Spleen (tissue), 11 donors: ENCODE data around the gene BTG4. TPM values are rescaled to one million over a fixed set of nuclear protein-coding genes. Genes with fewer than 3 reads are reported as not detected.

Experiments used
- DNase-seq: peaks from one replicate; pipeline ENCODE4 v3.0.0-alpha.2; 2020
- H3K27ac ChIP-seq, 8 donors: fragments of 200-600 bp; sonication (generic) in 7 of 8; 1 replicate in 4 of 8; 2 replicates in 4 of 8; pipeline versions ENCODE4 v1.5.0 to v1.8.0; 2016 to 2021; ENCODE audit warnings: inconsistent platforms in 4 of 8, mild to moderate bottlenecking in 4 of 8, moderate library complexity in 1 of 8
- H3K27me3 ChIP-seq, 7 donors: fragments of 200-600 bp; sonication (generic) in 6 of 7; replicated peaks in 1 of 7; 1 replicate in 4 of 7; 2 replicates in 3 of 7; pipeline versions ENCODE4 v1.5.0 to v1.8.0; 2016 to 2021; ENCODE audit warnings: inconsistent platforms in 3 of 7, mild to moderate bottlenecking in 1 of 7
- H3K36me3 ChIP-seq, 6 donors: fragments of 200-600 bp; sonication (generic) in 5 of 6; 1 replicate in 4 of 6; 2 replicates in 2 of 6; pipeline versions ENCODE4 v1.5.0 to v1.8.0; 2016 to 2021; ENCODE audit warnings: inconsistent platforms in 2 of 6
- H3K4me1 ChIP-seq, 6 donors: fragments of 200-600 bp; sonication (generic) in 5 of 6; 1 replicate in 3 of 6; 2 replicates in 3 of 6; pipeline versions ENCODE4 v1.5.0 to v1.8.0; 2016 to 2021; ENCODE audit warnings: inconsistent platforms in 3 of 6
- H3K4me3 ChIP-seq, 8 donors: fragments of 200-600 bp; sonication (generic) in 7 of 8; 1 replicate in 4 of 8; 2 replicates in 4 of 8; pipeline versions ENCODE4 v1.5.0 to v1.8.0; 2016 to 2021; ENCODE audit warnings: inconsistent platforms in 4 of 8, mild to moderate bottlenecking in 4 of 8, moderate library complexity in 2 of 8
- H3K9me3 ChIP-seq, 8 donors: fragments of 200-600 bp; sonication (generic) in 7 of 8; 1 replicate in 4 of 8; 2 replicates in 4 of 8; pipeline versions ENCODE4 v1.5.0 to v1.8.0; 2016 to 2021; ENCODE audit warnings: inconsistent platforms in 4 of 8
- POLR2A ChIP-seq, 3 donors: fragments of 450-650 bp; IDR thresholded peaks; one replicate each; pipeline ENCODE4 v1.5.1; 2017; ENCODE audit warnings: antibody characterized with exemption in 3 of 3, mild to moderate bottlenecking in 1 of 3
- POLR2AphosphoS5 ChIP-seq, 3 donors: sonication (generic); formaldehyde crosslinking; IDR thresholded peaks; one replicate each; pipeline ENCODE4 v1.5.1; 2017; ENCODE audit warnings: antibody characterized with exemption in 3 of 3
- WGBS, 5 donors: extraction: QIAGEN DNeasy Blood & Tissue Kit in 3 of 5; methylation state at CpG; one replicate each; pipeline versions ENCODE4 v1.1.5 to v1.1.7; 2013 to 2018; 5-methylcytosine and 5-hydroxymethylcytosine counted together
- intact Hi-C: fragments of 100-400 bp; cut with DNase I; formaldehyde crosslinking; loops from one replicate; pipeline ENCODE4 v1.15.0; 2023; ENCODE audit warnings: low total_unique reads
- polyA plus RNA-seq, 3 donors: library from polyadenylated mRNA; stranded (reverse); fragments of 200-250 nt; gene quantifications; one replicate each; pipeline ENCODE4 v1.2.1, GENCODE V29; 2013
- total RNA-seq, 7 donors: library from RNA; depleted of rRNA in 3 of 7; stranded (reverse); fragments of >200 nt in 3 of 7; fragmentation: NEBNext Ultra II Directional in 4 of 7; extraction: Animal tissue kit (Norgen Biotek cat#: 25700) in 4 of 7; gene quantifications; one replicate each; pipeline versions ENCODE4 v1.1.0 to v1.2.1, GENCODE V29; 2016 to 2021
- TF ChIP-seq, protein P1 (sequence below), 11 experiments: fragments of 200-600 bp in 7 of 11; fragments of 450-650 bp in 4 of 11; sonication (generic) in 4 of 11; IDR thresholded peaks in 8 of 11; conservative IDR thresholded peaks in 3 of 11; 1 replicate in 7 of 11; 2 replicates in 4 of 11; pipeline versions ENCODE4 v1.4.0 to v1.8.0; 2016 to 2021; ENCODE audit warnings: antibody characterized with exemption in 11 of 11, inconsistent platforms in 4 of 11, mild to moderate bottlenecking in 1 of 11
- donor health status: healthy with polysubstance abuse.
- donor health status: DM: no; HTN: no; CAD: no; lungs with moderate emphysema.
- donor health status: DM: no; HTN: no; CAD: no.
- donor health status: Bipolar disorder and iron deficiency.
- donor health status: healthy.
- donor health status: DM: no; HTN: no; CAD: no.
- donor health status: DM: yes; HTN: yes; CAD: no.

Gene BTG4
- total and polyA plus RNA-seq, 10 donors = not detected

DNA sequence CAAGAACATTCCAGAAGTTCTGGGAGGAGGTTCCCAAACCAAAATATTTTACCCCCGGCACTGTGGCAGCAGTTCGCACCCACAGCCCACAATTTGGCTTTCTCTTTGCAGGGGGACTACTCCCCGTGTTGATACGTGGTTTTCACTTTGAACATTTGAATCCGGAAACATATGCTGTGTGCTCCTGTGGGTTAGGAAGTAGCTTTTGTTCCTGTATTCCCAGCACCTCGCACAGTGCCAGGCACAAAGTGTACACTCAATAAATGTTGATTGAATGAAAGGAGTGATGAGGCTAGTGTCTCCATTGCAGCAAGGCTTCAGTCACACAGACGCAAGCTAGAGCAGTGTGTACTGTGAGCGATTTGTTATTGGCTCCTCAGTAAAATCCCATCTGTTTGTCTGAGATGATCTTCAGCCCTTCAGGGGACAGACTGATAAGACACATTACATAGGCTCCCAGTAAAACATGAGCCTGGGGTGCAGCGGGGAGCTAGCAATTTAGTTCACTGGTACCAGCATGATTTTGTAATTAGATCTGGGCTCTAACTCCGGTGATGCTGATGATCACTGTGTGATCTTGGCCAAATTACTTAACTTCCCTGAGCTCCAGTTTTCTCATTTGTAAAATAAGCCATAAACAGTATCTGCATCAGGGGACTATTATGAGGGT, 30.6 kb upstream of the BTG4 start:
- H3K27me3 ChIP-seq = peaks cover 0 to 46% (median 22%) of the 10 kb centered on the region in 7 donors
- peaks cover 0 to 9% (median 0%) of the 10 kb centered on the region in 6 donors for H3K36me3 ChIP-seq
- no peaks in the 10 kb centered on the region for H3K9me3 ChIP-seq
- WGBS, 5 donors = 55 to 82% (median 67%) methylated on average over 10 of the region's 10 CpGs
- no peak for DNase-seq
- intact Hi-C loops = no loop called here
- H3K4me3 ChIP-seq = no peak overlapping the region
- no peak for TF ChIP-seq POLR2AphosphoS5 (IDR thresholded peaks at IDR 0.05)
- TF ChIP-seq, protein P1, sequence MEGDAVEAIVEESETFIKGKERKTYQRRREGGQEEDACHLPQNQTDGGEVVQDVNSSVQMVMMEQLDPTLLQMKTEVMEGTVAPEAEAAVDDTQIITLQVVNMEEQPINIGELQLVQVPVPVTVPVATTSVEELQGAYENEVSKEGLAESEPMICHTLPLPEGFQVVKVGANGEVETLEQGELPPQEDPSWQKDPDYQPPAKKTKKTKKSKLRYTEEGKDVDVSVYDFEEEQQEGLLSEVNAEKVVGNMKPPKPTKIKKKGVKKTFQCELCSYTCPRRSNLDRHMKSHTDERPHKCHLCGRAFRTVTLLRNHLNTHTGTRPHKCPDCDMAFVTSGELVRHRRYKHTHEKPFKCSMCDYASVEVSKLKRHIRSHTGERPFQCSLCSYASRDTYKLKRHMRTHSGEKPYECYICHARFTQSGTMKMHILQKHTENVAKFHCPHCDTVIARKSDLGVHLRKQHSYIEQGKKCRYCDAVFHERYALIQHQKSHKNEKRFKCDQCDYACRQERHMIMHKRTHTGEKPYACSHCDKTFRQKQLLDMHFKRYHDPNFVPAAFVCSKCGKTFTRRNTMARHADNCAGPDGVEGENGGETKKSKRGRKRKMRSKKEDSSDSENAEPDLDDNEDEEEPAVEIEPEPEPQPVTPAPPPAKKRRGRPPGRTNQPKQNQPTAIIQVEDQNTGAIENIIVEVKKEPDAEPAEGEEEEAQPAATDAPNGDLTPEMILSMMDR (IDR thresholded peaks at IDR 0.05 in 8 of 11, conservative IDR thresholded peaks at IDR 0.05 in 3 of 11) = no peak
- TF ChIP-seq POLR2A (IDR thresholded peaks at IDR 0.05) = no peak
- H3K4me1 ChIP-seq = peaks cover 0 to 39% (median 28%) of the 10 kb centered on the region in 6 donors
- H3K27ac ChIP-seq = no peak overlapping the region

DNA sequence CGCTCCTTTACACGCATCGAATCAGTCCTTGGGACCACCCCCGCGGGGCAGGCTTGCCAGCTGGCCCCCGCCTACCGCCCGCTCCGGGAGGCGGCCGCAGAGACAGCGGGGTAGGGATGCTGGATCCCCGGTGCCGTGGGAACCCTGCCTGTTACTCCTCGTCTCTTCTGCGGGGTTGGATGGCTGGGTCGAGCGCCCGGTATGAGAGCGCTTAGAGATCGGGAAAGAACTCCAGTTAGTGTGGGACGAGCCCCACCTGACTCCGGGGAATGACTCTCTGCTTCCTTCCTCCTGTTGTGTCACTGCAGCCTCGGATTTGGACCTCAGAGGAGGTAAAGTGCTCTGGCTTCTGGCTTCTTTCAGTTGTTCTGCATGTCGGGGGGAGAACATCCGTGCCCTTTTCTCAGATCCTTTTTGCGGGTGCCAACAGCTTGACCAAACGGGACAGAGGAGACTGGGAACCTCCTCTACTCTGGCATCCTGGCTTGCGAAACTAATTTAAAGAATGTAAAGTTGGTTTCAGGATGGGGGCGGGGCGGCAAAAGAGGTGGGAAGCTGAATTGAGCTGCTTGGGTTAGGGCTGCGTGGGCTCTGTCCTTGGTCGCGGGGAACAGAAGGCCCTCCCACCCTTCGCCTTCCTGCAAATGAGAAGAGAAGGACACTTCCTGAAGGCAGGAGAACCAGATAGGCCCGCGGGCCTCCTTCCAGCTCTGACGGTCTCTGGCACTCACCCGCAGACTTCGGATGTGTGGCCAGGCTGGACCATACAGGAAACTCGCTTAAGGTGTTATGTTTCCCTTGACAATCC, 29.3 kb upstream of the BTG4 start:
- H3K36me3 ChIP-seq = peaks cover 0 to 9% (median 0%) of the 10 kb centered on the region in 6 donors
- no peaks in the 10 kb centered on the region for H3K9me3 ChIP-seq
- intact Hi-C loops = no loop called here
- H3K4me3 ChIP-seq = peak overlapping the region; percentile 31 to 79 (median 52)
- DNase-seq = peak; percentile 75
- WGBS, 5 donors = 3 to 7% (median 5%) methylated on average over 23 to 41 of the region's 41 CpGs
- H3K27ac ChIP-seq = peak overlapping the region; percentile 55 to 85 (median 79)
- TF ChIP-seq, protein P1 (IDR thresholded peaks at IDR 0.05 in 8 of 11, conservative IDR thresholded peaks at IDR 0.05 in 3 of 11) = no peak
- peak; percentile 12 to 64 (median 39) for TF ChIP-seq POLR2AphosphoS5 (IDR thresholded peaks at IDR 0.05)
- peaks cover 0 to 49% (median 22%) of the 10 kb centered on the region in 7 donors for H3K27me3 ChIP-seq
- peaks cover 0 to 39% (median 28%) of the 10 kb centered on the region in 6 donors for H3K4me1 ChIP-seq

DNA sequence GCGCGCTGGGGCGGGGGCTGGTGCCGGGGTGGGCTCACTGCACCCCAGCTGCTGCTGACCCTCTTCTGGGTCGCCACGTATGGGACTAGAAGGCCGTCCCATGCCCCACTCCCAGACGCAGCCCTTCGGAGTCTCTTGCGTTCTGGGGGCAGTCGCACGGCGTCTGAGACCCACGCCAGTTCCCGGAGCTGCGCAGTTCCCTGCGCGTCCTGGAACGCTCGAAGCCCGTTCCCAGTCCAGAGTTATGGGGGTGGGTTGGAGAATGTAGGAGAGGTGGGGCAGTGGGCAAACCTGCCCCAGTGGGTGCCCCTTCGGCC, 28.7 kb upstream of the BTG4 start:
- TF ChIP-seq POLR2A (IDR thresholded peaks at IDR 0.05) = no peak
- no peak for TF ChIP-seq POLR2AphosphoS5 (IDR thresholded peaks at IDR 0.05)
- TF ChIP-seq, protein P1 (IDR thresholded peaks at IDR 0.05 in 8 of 11, conservative IDR thresholded peaks at IDR 0.05 in 3 of 11) = no peak
- WGBS, 5 donors = 1 to 10% (median 2%) methylated on average over 6 to 22 of the region's 22 CpGs
- DNase-seq = no peak

More for the DNA sequence above, 28.7 kb upstream of the BTG4 start:
- H3K27me3 ChIP-seq = peaks cover 0 to 54% (median 22%) of the 10 kb centered on the region in 7 donors
- H3K4me3 ChIP-seq = peak overlapping the region; percentile 31 to 79 (median 52)
- H3K4me1 ChIP-seq = peaks cover 0 to 39% (median 28%) of the 10 kb centered on the region in 6 donors
- no peaks in the 10 kb centered on the region for H3K9me3 ChIP-seq
- H3K36me3 ChIP-seq = peaks cover 0 to 8% (median 0%) of the 10 kb centered on the region in 6 donors
- intact Hi-C loops = no loop called here
- peak overlapping the region; percentile 55 to 85 (median 79) for H3K27ac ChIP-seq
